ENCODE data around the gene ATP5PB.

ATP5PB gene

GRCh38 chr1:111455642-111456031, 6.4 kb downstream of the ATP5PB start:
- H3K36me3 ChIP-seq (replicated peaks in 1 of 2; ENCODE audit: control insufficient read depth in 2 of 2, insufficient read depth in 2 of 2, low read length in 2 of 2): peaks cover 16 to 94% of the 10 kb centered on the region in 2 donors
- no CpG with 5 or more reads among the region's 3 CpGs for WGBS, 2 donors (ENCODE audit: extremely low coverage in 2 of 2, insufficient read length in 2 of 2, insufficient replicate concordance in 1 of 2)
- no peaks in the 10 kb centered on the region for H3K79me1 ChIP-seq (ENCODE audit: low read depth, low read length)

DNA sequence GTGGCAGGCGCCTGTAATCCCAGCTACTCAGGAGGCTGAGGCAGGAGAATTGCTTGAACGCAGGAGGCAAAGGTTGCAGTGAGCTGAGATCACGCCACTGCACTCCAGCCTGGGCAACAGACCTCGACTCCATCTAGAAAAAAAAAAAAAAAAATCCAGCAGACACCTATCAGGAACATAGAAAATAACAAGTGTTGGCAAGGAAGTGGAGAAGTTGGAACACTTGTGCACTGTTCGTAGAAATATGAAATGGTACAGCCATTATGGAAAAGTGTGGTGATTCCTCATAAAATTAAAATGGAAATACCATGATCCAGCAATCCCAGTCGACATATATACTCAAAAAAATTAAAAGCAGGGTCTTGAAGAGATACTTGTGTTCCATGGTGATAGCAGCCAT, 12.5 kb downstream of the ATP5PB start:
- H2AFZ ChIP-seq (ENCODE audit: low read length): no peak overlapping the region
- H3K4me1 ChIP-seq (ENCODE audit: control insufficient read depth in 2 of 2, insufficient read depth in 1 of 2, low read depth in 1 of 2, low read length in 2 of 2): no peaks in the 10 kb centered on the region
- no peak overlapping the region for H3K4ac ChIP-seq (ENCODE audit: low read length)
- no peak overlapping the region for H3K14ac ChIP-seq (ENCODE audit: low read length)
- no peaks in the 10 kb centered on the region for H3K79me1 ChIP-seq (ENCODE audit: low read depth, low read length)
- H2BK120ac ChIP-seq (ENCODE audit: low read depth, low read length): no peak overlapping the region
- H3K36me3 ChIP-seq (replicated peaks in 1 of 2; ENCODE audit: control insufficient read depth in 2 of 2, insufficient read depth in 2 of 2, low read length in 2 of 2): peaks cover 10 to 58% of the 10 kb centered on the region in 2 donors
- H4K8ac ChIP-seq (ENCODE audit: low read depth, low read length): no peak overlapping the region
- no peak overlapping the region for H3K4me3 ChIP-seq (ENCODE audit: low read length in 2 of 2)
- no peaks in the 10 kb centered on the region for H3K27me3 ChIP-seq (ENCODE audit: control insufficient read depth in 3 of 3, insufficient read depth in 3 of 3, low read depth in 1 of 3, low read length in 3 of 3)
- no peak overlapping the region for H2AK5ac ChIP-seq (ENCODE audit: low read depth, low read length)
- DNase-seq (ENCODE audit: low spot score): no peak
- no peak overlapping the region for H3K9ac ChIP-seq (ENCODE audit: low read depth, low read length, poor library complexity)
- H3K27ac ChIP-seq (replicated peaks; ENCODE audit: low read length): no peak overlapping the region
- H2BK5ac ChIP-seq (ENCODE audit: low read length): no peak overlapping the region
- H2BK15ac ChIP-seq (ENCODE audit: low read length): no peak overlapping the region
- no peaks in the 10 kb centered on the region for H3K9me3 ChIP-seq (replicated peaks in 1 of 2; ENCODE audit: control insufficient read depth in 2 of 2, insufficient read depth in 1 of 2, low read depth in 1 of 2, low read length in 2 of 2)
- H2BK12ac ChIP-seq (ENCODE audit: low read length): no peak overlapping the region
- no peak overlapping the region for H3K23ac ChIP-seq (ENCODE audit: low read depth, low read length, poor library complexity)
- no peak overlapping the region for H3K4me2 ChIP-seq (ENCODE audit: insufficient read depth, low read length, poor library complexity, severe bottlenecking)
- no peak overlapping the region for H3K18ac ChIP-seq (ENCODE audit: low read length)
- WGBS, 2 donors (ENCODE audit: extremely low coverage in 2 of 2, insufficient read length in 2 of 2, insufficient replicate concordance in 1 of 2): no CpG with 5 or more reads among the region's 6 CpGs
- no peak overlapping the region for H4K91ac ChIP-seq (ENCODE audit: low read depth, low read length, poor library complexity)

More at GRCh38 chr1:111455642-111456031, 6.4 kb downstream of the ATP5PB start:
- Histone ChIP-seq H3K27me3 (ENCODE audit: control insufficient read depth in 3 of 3, insufficient read depth in 3 of 3, low read depth in 1 of 3, low read length in 3 of 3) (no peaks in the 10 kb centered on the region), H3K4ac (ENCODE audit: low read length) (no peak overlapping the region), H2BK5ac (ENCODE audit: low read length) (no peak overlapping the region), H2AK5ac (ENCODE audit: low read depth, low read length) (no peak overlapping the region), H2BK15ac (ENCODE audit: low read length) (no peak overlapping the region), H2AFZ (ENCODE audit: low read length) (no peak overlapping the region), H3K9ac (ENCODE audit: low read depth, low read length, poor library complexity) (no peak overlapping the region), H4K8ac (ENCODE audit: low read depth, low read length) (no peak overlapping the region), H3K18ac (ENCODE audit: low read length) (no peak overlapping the region), H3K27ac (replicated peaks; ENCODE audit: low read length) (no peak overlapping the region), H3K4me2 (ENCODE audit: insufficient read depth, low read length, poor library complexity, severe bottlenecking) (no peak overlapping the region), H3K4me3 (ENCODE audit: low read length in 2 of 2) (no peak overlapping the region), H3K9me3 (replicated peaks in 1 of 2; ENCODE audit: control insufficient read depth in 2 of 2, insufficient read depth in 1 of 2, low read depth in 1 of 2, low read length in 2 of 2) (no peaks in the 10 kb centered on the region), H3K4me1 (ENCODE audit: control insufficient read depth in 2 of 2, insufficient read depth in 1 of 2, low read depth in 1 of 2, low read length in 2 of 2) (no peaks in the 10 kb centered on the region), H3K23ac (ENCODE audit: low read depth, low read length, poor library complexity) (no peak overlapping the region), H3K14ac (ENCODE audit: low read length) (no peak overlapping the region), H2BK120ac (ENCODE audit: low read depth, low read length) (no peak overlapping the region), H2BK12ac (ENCODE audit: low read length) (no peak overlapping the region), H4K91ac (ENCODE audit: low read depth, low read length, poor library complexity) (no peak overlapping the region)
- no peak for DNase-seq (ENCODE audit: low spot score)

DNA sequence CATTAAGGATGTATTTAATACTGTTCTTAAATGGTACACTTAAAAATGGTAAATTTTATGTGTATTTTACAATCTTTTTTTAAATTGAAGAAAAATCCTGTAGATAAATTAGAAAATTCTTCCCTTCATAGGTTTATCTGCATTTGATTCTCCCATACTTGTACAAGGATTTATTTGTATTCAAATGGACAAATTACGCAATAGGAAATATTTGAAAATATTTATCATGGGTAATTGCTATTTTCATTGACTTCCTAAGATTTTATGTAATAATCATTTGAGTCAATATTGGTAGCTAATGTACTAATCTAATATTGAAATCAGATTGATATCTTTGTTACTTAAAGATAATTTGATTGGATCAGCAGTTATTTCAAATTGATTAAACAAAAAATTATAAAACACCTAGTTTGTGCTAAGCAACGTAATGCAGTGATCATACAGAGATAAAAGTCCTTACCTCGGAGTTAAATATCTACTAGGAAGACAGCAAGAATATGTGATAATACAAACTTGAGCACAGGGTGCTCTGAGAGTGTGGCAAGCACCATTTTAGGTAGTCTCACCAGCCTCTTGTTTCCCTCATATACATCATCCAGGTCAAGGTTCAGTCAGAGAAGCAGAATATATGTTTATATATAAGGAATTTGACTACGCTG, 13.2 kb downstream of the ATP5PB start:
- no peak overlapping the region for H2BK12ac ChIP-seq (ENCODE audit: low read length)
- no peaks in the 10 kb centered on the region for H3K27me3 ChIP-seq (ENCODE audit: control insufficient read depth in 3 of 3, insufficient read depth in 3 of 3, low read depth in 1 of 3, low read length in 3 of 3)
- no peak overlapping the region for H4K91ac ChIP-seq (ENCODE audit: low read depth, low read length, poor library complexity)
- peaks cover 6 to 50% of the 10 kb centered on the region in 2 donors for H3K36me3 ChIP-seq (replicated peaks in 1 of 2; ENCODE audit: control insufficient read depth in 2 of 2, insufficient read depth in 2 of 2, low read length in 2 of 2)
- no peaks in the 10 kb centered on the region for H3K9me3 ChIP-seq (replicated peaks in 1 of 2; ENCODE audit: control insufficient read depth in 2 of 2, insufficient read depth in 1 of 2, low read depth in 1 of 2, low read length in 2 of 2)
- H3K18ac ChIP-seq (ENCODE audit: low read length): no peak overlapping the region
- no peak overlapping the region for H3K23ac ChIP-seq (ENCODE audit: low read depth, low read length, poor library complexity)
- DNase-seq (ENCODE audit: low spot score): no peak
- WGBS, 2 donors (ENCODE audit: extremely low coverage in 2 of 2, insufficient read length in 2 of 2, insufficient replicate concordance in 1 of 2): no CpG with 5 or more reads among the region's 4 CpGs
- no peaks in the 10 kb centered on the region for H3K79me1 ChIP-seq (ENCODE audit: low read depth, low read length)
- H3K9ac ChIP-seq (ENCODE audit: low read depth, low read length, poor library complexity): no peak overlapping the region
- H2AK5ac ChIP-seq (ENCODE audit: low read depth, low read length): no peak overlapping the region
- H3K4ac ChIP-seq (ENCODE audit: low read length): no peak overlapping the region
- no peak overlapping the region for H3K4me3 ChIP-seq (ENCODE audit: low read length in 2 of 2)
- no peak overlapping the region for H3K27ac ChIP-seq (replicated peaks; ENCODE audit: low read length)
- H4K8ac ChIP-seq (ENCODE audit: low read depth, low read length): no peak overlapping the region
- H3K14ac ChIP-seq (ENCODE audit: low read length): no peak overlapping the region
- no peak overlapping the region for H3K4me2 ChIP-seq (ENCODE audit: insufficient read depth, low read length, poor library complexity, severe bottlenecking)
- H2BK5ac ChIP-seq (ENCODE audit: low read length): no peak overlapping the region
- no peak overlapping the region for H2BK15ac ChIP-seq (ENCODE audit: low read length)
- H3K4me1 ChIP-seq (ENCODE audit: control insufficient read depth in 2 of 2, insufficient read depth in 1 of 2, low read depth in 1 of 2, low read length in 2 of 2): no peaks in the 10 kb centered on the region
- H2AFZ ChIP-seq (ENCODE audit: low read length): no peak overlapping the region
- H2BK120ac ChIP-seq (ENCODE audit: low read depth, low read length): no peak overlapping the region

- Histone ChIP-seq H2AFZ (ENCODE audit: low read length) (no peak overlapping the region), H2BK5ac (ENCODE audit: low read length) (no peak overlapping the region), H3K4me1 (ENCODE audit: control insufficient read depth in 2 of 2, insufficient read depth in 1 of 2, low read depth in 1 of 2, low read length in 2 of 2) (no peaks in the 10 kb centered on the region), H2BK12ac (ENCODE audit: low read length) (no peak overlapping the region), H3K36me3 (replicated peaks in 1 of 2; ENCODE audit: control insufficient read depth in 2 of 2, insufficient read depth in 2 of 2, low read length in 2 of 2) (peaks cover 6 to 50% of the 10 kb centered on the region in 2 donors), H3K4me3 (ENCODE audit: low read length in 2 of 2) (no peak overlapping the region), H2AK5ac (ENCODE audit: low read depth, low read length) (no peak overlapping the region), H3K79me1 (ENCODE audit: low read depth, low read length) (no peaks in the 10 kb centered on the region), H2BK15ac (ENCODE audit: low read length) (no peak overlapping the region), H3K9ac (ENCODE audit: low read depth, low read length, poor library complexity) (peak overlapping the region; percentile 63), H3K18ac (ENCODE audit: low read length) (no peak overlapping the region), H3K27ac (replicated peaks; ENCODE audit: low read length) (no peak overlapping the region), H3K27me3 (ENCODE audit: control insufficient read depth in 3 of 3, insufficient read depth in 3 of 3, low read depth in 1 of 3, low read length in 3 of 3) (no peaks in the 10 kb centered on the region), H3K9me3 (replicated peaks in 1 of 2; ENCODE audit: control insufficient read depth in 2 of 2, insufficient read depth in 1 of 2, low read depth in 1 of 2, low read length in 2 of 2) (no peaks in the 10 kb centered on the region), H2BK120ac (ENCODE audit: low read depth, low read length) (no peak overlapping the region), H4K91ac (ENCODE audit: low read depth, low read length, poor library complexity) (no peak overlapping the region), H3K4me2 (ENCODE audit: insufficient read depth, low read length, poor library complexity, severe bottlenecking) (no peak overlapping the region), H4K8ac (ENCODE audit: low read depth, low read length) (no peak overlapping the region), H3K14ac (ENCODE audit: low read length) (no peak overlapping the region), H3K23ac (ENCODE audit: low read depth, low read length, poor library complexity) (no peak overlapping the region), H3K4ac (ENCODE audit: low read length) (no peak overlapping the region)
- WGBS, 2 donors (ENCODE audit: extremely low coverage in 2 of 2, insufficient read length in 2 of 2, insufficient replicate concordance in 1 of 2): no CpG with 5 or more reads among the region's 4 CpGs
- no peak for DNase-seq (ENCODE audit: low spot score)
Measured at GRCh38 chr1:111463029-111463683, 13.9 kb downstream of the ATP5PB start.
